Spleen (tissue), 7 donors: ENCODE data around the gene CTDP1.

Experiments
- CTCF ChIP-seq, 11 experiments: fragments of 200-600 bp in 7 of 11; fragments of 450-650 bp in 4 of 11; sonication (generic) in 4 of 11; IDR thresholded peaks in 8 of 11; conservative IDR thresholded peaks in 3 of 11; 1 replicate in 7 of 11; 2 replicates in 4 of 11; pipeline versions ENCODE4 v1.4.0 to v1.8.0; 2016 to 2021; ENCODE audit warnings: antibody characterized with exemption in 11 of 11, inconsistent platforms in 4 of 11, mild to moderate bottlenecking in 1 of 11
- POLR2A ChIP-seq, 3 donors: fragments of 450-650 bp; IDR thresholded peaks; one replicate each; pipeline ENCODE4 v1.5.1; 2017; ENCODE audit warnings: antibody characterized with exemption in 3 of 3, mild to moderate bottlenecking in 1 of 3
- donor health status: DM: no; HTN: no; CAD: no; lungs with moderate emphysema.
- donor health status: DM: no; HTN: no; CAD: no.
- donor health status: DM: no; HTN: no; CAD: no.

GRCh38 chr18:79764131-79764530, 84.5 kb downstream of the CTDP1 start:
- TF ChIP-seq POLR2A (IDR thresholded peaks at IDR 0.05) (no peak), CTCF (IDR thresholded peaks at IDR 0.05 in 8 of 11, conservative IDR thresholded peaks at IDR 0.05 in 3 of 11) (no peak)
